Stimulated activated CD4-positive, alpha-beta T cell treated with anti-CD3 and anti-CD28 coated beads, TNF-alpha, amount 100 ng/mL, for 24 hours (primary cell): ENCODE results near the gene APOA5.
"Not testable (repeated sequence)": the region's sequence is repeated elsewhere in the genome, so short reads cannot be mapped to it uniquely, and the experiment has no call there.

Experiments
- DNase-seq, 3 experiments: peaks; one replicate each; pipeline ENCODE4 v3.0.0-alpha.2; 2020; ENCODE audit warnings: low read depth in 3 of 3

Gene APOA5

GRCh38 chr11:116773203-116774097, 18.2 kb downstream of the APOA5 start:
- DNase-seq, result no peak

- DNase-seq, result peak; percentile 87 to 92 (median 89)
Measured at GRCh38 chr11:116772443-116773202, 19.1 kb downstream of the APOA5 start, which contains the start of gene BUD13. Gene BUD13, minus strand, starts transcription at chr11:116772987. Its CDS starts 23 bp downstream, at chr11:116772964.

GRCh38 chr11:116771935-116772334, 19.7 kb downstream of the APOA5 start:
- no peak for DNase-seq

- no peak for DNase-seq
Measured at GRCh38 chr11:116762132-116762531, 29.5 kb downstream of the APOA5 start.

GRCh38 chr11:116756044-116756443, 35.6 kb downstream of the APOA5 start:
- DNase-seq, result not testable (repeated sequence)

- no peak for DNase-seq
Measured at GRCh38 chr11:116750070-116750718, 41.5 kb downstream of the APOA5 start.

- no peak for DNase-seq
Measured at GRCh38 chr11:116742104-116742503, 49.6 kb downstream of the APOA5 start.

GRCh38 chr11:116740741-116741140, 50.9 kb downstream of the APOA5 start:
- no peak for DNase-seq
